HFFc6 (cell line): Measurements from ENCODE around the gene RBCK1. TPM values are rescaled to one million over a fixed set of nuclear protein-coding genes. Genes with fewer than 3 reads are reported as not detected.

Experiments used
- DNase-seq: peaks from one replicate; pipeline ENCODE4 v3.0.0-alpha.2; 2018
- H3K27ac Mint-ChIP-seq: 2 replicates; pipeline ENCODE4 v1.8.0; 2020; ENCODE audit warnings: mild to moderate bottlenecking, mixed read lengths
- H3K27me3 Mint-ChIP-seq: 2 replicates; pipeline ENCODE4 v1.8.0; 2021; ENCODE audit warnings: mild to moderate bottlenecking, moderate library complexity, mixed read lengths; ENCODE audit not compliant: insufficient read depth
- H3K36me3 Mint-ChIP-seq: 2 replicates; pipeline ENCODE4 v1.8.0; 2021; ENCODE audit warnings: low read depth, mixed read lengths
- H3K4me1 Mint-ChIP-seq: 2 replicates; pipeline ENCODE4 v1.8.0; 2020; ENCODE audit warnings: low read depth, mixed read lengths
- H3K4me3 Mint-ChIP-seq: 2 replicates; pipeline ENCODE4 v1.8.0; 2020; ENCODE audit warnings: mild to moderate bottlenecking, moderate library complexity, mixed read lengths
- H3K9me3 Mint-ChIP-seq: 2 replicates; pipeline ENCODE4 v1.8.0; 2020; ENCODE audit warnings: mild to moderate bottlenecking, mixed read lengths
- total RNA-seq, 6 experiments: library from RNA; stranded (reverse); fragmentation: NEBNext Ultra II Directional; extraction: Animal tissue kit (Norgen Biotek cat#: 25700); gene quantifications; 2 replicates in 1 of 6; 3 replicates in 5 of 6; pipeline ENCODE4 v1.2.3, GENCODE V29; 2021
- TF ChIP-seq, protein P1 (sequence below): fragments of 200-600 bp; sonication (generic); IDR thresholded peaks from 2 replicates; pipeline ENCODE4 v1.5.0; 2021; ENCODE audit warnings: antibody characterized with exemption, mild to moderate bottlenecking

Gene RBCK1
- total RNA-seq, 6 experiments from 2014 or later = 76.4 to 84.1 (median 77.2) TPM

GRCh38 chr20:417801-418342, 9.8 kb downstream of the RBCK1 start:
- Mint-ChIP-seq H3K27me3 (peaks cover 6% of the 10 kb centered on the region), H3K4me3 (no peak overlapping the region), H3K4me1 (0 out of 2 replicates have a peak, but pooled peaks cover 3% of the 10 kb centered on the region), H3K27ac (no peak overlapping the region), H3K9me3 (no peaks in the 10 kb centered on the region), H3K36me3 (peaks cover 35% of the 10 kb centered on the region)
- TF ChIP-seq, protein P1, sequence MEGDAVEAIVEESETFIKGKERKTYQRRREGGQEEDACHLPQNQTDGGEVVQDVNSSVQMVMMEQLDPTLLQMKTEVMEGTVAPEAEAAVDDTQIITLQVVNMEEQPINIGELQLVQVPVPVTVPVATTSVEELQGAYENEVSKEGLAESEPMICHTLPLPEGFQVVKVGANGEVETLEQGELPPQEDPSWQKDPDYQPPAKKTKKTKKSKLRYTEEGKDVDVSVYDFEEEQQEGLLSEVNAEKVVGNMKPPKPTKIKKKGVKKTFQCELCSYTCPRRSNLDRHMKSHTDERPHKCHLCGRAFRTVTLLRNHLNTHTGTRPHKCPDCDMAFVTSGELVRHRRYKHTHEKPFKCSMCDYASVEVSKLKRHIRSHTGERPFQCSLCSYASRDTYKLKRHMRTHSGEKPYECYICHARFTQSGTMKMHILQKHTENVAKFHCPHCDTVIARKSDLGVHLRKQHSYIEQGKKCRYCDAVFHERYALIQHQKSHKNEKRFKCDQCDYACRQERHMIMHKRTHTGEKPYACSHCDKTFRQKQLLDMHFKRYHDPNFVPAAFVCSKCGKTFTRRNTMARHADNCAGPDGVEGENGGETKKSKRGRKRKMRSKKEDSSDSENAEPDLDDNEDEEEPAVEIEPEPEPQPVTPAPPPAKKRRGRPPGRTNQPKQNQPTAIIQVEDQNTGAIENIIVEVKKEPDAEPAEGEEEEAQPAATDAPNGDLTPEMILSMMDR = no peak
- no peak for DNase-seq

GRCh38 chr20:418858-419365, 10.8 kb downstream of the RBCK1 start:
- TF ChIP-seq, protein P1 = no peak
- Mint-ChIP-seq H3K4me1 (no peaks in the 10 kb centered on the region), H3K9me3 (no peaks in the 10 kb centered on the region), H3K27me3 (peaks cover 6% of the 10 kb centered on the region), H3K27ac (no peak overlapping the region), H3K36me3 (peaks cover 30% of the 10 kb centered on the region), H3K4me3 (no peak overlapping the region)
- no peak for DNase-seq

- Mint-ChIP-seq H3K27me3 (peaks cover 6% of the 10 kb centered on the region), H3K4me3 (no peak overlapping the region), H3K36me3 (peaks cover 37% of the 10 kb centered on the region), H3K9me3 (no peaks in the 10 kb centered on the region), H3K27ac (no peak overlapping the region), H3K4me1 (no peaks in the 10 kb centered on the region)
- DNase-seq = no peak
- TF ChIP-seq, protein P1 = no peak
These were observed 11.6 kb downstream of the RBCK1 start for GRCh38 chr20:419556-420165.

- TF ChIP-seq, protein P1 = no peak
- no peak for DNase-seq
- Mint-ChIP-seq H3K27ac (no peak overlapping the region), H3K4me3 (no peak overlapping the region), H3K36me3 (peaks cover 37% of the 10 kb centered on the region), H3K27me3 (peaks cover 6% of the 10 kb centered on the region), H3K9me3 (no peaks in the 10 kb centered on the region), H3K4me1 (no peaks in the 10 kb centered on the region)
These were observed 12.1 kb downstream of the RBCK1 start for GRCh38 chr20:420166-420620.

DNA sequence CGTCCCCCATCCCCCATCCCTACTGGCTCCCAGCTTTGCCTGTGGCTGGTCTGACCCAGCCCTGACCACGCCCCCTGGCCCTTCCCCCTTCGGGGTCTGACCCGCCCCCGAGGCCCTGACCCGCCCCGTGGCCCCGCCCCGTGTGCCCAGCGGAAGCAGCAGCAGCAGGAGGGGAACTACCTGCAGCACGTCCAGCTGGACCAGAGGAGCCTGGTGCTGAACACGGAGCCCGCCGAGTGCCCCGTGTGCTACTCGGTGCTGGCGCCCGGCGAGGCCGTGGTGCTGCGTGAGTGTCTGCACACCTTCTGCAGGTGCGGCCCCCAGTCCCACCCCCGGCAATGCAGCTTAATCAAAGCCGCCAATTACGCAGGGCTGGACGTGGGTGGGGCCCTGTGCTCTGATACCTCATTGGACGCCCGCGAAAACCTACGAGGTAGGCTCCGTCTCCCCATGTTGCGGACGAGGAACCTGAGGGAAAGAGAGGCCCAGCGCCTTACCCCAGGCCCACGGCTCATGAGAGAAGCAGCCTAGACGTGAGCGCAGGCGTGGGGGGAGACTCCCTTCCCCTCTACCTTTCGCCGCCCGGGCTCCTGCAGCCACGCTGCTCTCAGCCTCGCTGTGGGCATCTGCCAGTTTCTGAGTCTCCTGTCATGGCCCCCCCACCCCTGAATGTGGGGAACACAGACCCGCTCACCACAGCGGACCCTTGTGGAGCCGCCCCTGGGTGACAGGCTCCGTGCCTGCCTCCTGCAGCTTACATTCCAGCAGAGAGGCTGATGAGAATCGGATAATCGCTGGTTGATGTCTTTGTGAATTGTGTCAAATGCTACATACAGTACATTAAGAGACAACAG, 12.8 kb downstream of the RBCK1 start:
- H3K9me3 Mint-ChIP-seq = no peaks in the 10 kb centered on the region
- no peak overlapping the region for H3K4me3 Mint-ChIP-seq
- no peak overlapping the region for H3K27ac Mint-ChIP-seq
- peaks cover 32% of the 10 kb centered on the region for H3K36me3 Mint-ChIP-seq
- no peak for DNase-seq
- no peaks in the 10 kb centered on the region for H3K4me1 Mint-ChIP-seq
- 0 out of 2 replicates have a peak, but pooled peaks cover 4% of the 10 kb centered on the region for H3K27me3 Mint-ChIP-seq
- TF ChIP-seq, protein P1 = no peak
